ENCODE measurements around the gene TIE1.

- TF ChIP-seq TOX (CRISPR knock-in tag; IDR thresholded peaks at IDR 0.05; ENCODE audit: borderline replicate concordance) (no peak), ZNF8 (CRISPR knock-in tag; IDR thresholded peaks at IDR 0.05) (no peak), PPARA (CRISPR knock-in tag; IDR thresholded peaks at IDR 0.05; ENCODE audit: borderline replicate concordance) (no peak)
Measured at GRCh38 chr1:43344267-43344850, 43.6 kb downstream of the TIE1 start.

All from SK-N-SH treated with all-trans-retinoic acid at 6 μM for 48 hours (cell line).